ENCODE data around the gene LRIG1.

Gene LRIG1

GRCh38 chr3:66484106-66484844, 16.5 kb downstream of the LRIG1 start:
- CTCF ChIA-PET: interaction anchor here (1.2 to 4.6 kb wide), 5 partner anchors 9 to 73 kb away, joined by 4 to 40 read pairs (median 5); no protein-coding TSS in a partner anchor
- POLR2A ChIA-PET: interaction anchor here (1.4 kb wide), 1 partner anchor 15 kb away, joined by 8 read pairs; no protein-coding TSS in a partner anchor
- 96% methylated on average over 6 of the region's 9 CpGs for WGBS (ENCODE audit: insufficient coverage)

GRCh38 chr3:66483409-66483906, 17.4 kb downstream of the LRIG1 start:
- Histone ChIP-seq H3K4me3 (ENCODE audit: control insufficient read depth in 1 of 7, extremely low read depth in 1 of 7, insufficient read depth in 4 of 7, low read depth in 2 of 7, low read length in 6 of 7) (no peak overlapping the region), H3K4me1 (ENCODE audit: control extremely low read depth in 1 of 4, control insufficient read depth in 4 of 4, insufficient read depth in 4 of 4, low read length in 3 of 4) (peaks cover 18 to 49% (median 29%) of the 10 kb centered on the region in 4 experiments), H3K27me3 (replicated peaks in 2 of 5; ENCODE audit: control insufficient read depth in 4 of 5, insufficient read depth in 5 of 5, low read length in 4 of 5) (no peaks in the 10 kb centered on the region), H3K36me3 (ENCODE audit: control insufficient read depth in 4 of 4, insufficient read depth in 4 of 4, low read length in 3 of 4) (no peaks in the 10 kb centered on the region), H3K9me3 (ENCODE audit: control extremely low read depth in 1 of 5, control insufficient read depth in 4 of 5, insufficient read depth in 2 of 5, low read depth in 1 of 5, low read length in 4 of 5) (peaks cover 0 to 3% (median 3%) of the 10 kb centered on the region in 5 experiments), H3K27ac (ENCODE audit: insufficient read depth in 1 of 2, low read depth in 1 of 2, low read length in 2 of 2, poor library complexity in 1 of 2, severe bottlenecking in 2 of 2) (no peak overlapping the region)
- ChIA-PET POLR2A (interaction anchor here (0.6 to 1.4 kb wide), 3 partner anchors 16 to 31 kb away, joined by 3 to 8 read pairs (median 3); no protein-coding TSS in a partner anchor), CTCF (interaction anchor here (1.1 to 4.6 kb wide), 6 partner anchors 10 to 73 kb away, joined by 3 to 40 read pairs (median 4); no protein-coding TSS in a partner anchor)
- WGBS (ENCODE audit: insufficient coverage): 67% methylated on average over 13 of the region's 13 CpGs
- DNase-seq: peak in 2 of 3 donors; percentile 47 to 72

More at GRCh38 chr3:66484106-66484844, 16.5 kb downstream of the LRIG1 start:
- Histone ChIP-seq H3K9me3 (ENCODE audit: control extremely low read depth in 1 of 5, control insufficient read depth in 4 of 5, insufficient read depth in 2 of 5, low read depth in 1 of 5, low read length in 4 of 5) (peaks cover 0 to 3% (median 3%) of the 10 kb centered on the region in 5 experiments), H3K4me3 (ENCODE audit: control insufficient read depth in 1 of 7, extremely low read depth in 1 of 7, insufficient read depth in 4 of 7, low read depth in 2 of 7, low read length in 6 of 7) (no peak overlapping the region), H3K36me3 (ENCODE audit: control insufficient read depth in 4 of 4, insufficient read depth in 4 of 4, low read length in 3 of 4) (no peaks in the 10 kb centered on the region), H3K27me3 (replicated peaks in 2 of 5; ENCODE audit: control insufficient read depth in 4 of 5, insufficient read depth in 5 of 5, low read length in 4 of 5) (no peaks in the 10 kb centered on the region), H3K4me1 (ENCODE audit: control extremely low read depth in 1 of 4, control insufficient read depth in 4 of 4, insufficient read depth in 4 of 4, low read length in 3 of 4) (peaks cover 18 to 41% (median 29%) of the 10 kb centered on the region in 4 experiments), H3K27ac (ENCODE audit: insufficient read depth in 1 of 2, low read depth in 1 of 2, low read length in 2 of 2, poor library complexity in 1 of 2, severe bottlenecking in 2 of 2) (no peak overlapping the region)
- DNase-seq: no peak

GRCh38 chr3:66483006-66483405, 17.8 kb downstream of the LRIG1 start:
- Histone ChIP-seq H3K4me3 (ENCODE audit: control insufficient read depth in 1 of 7, extremely low read depth in 1 of 7, insufficient read depth in 4 of 7, low read depth in 2 of 7, low read length in 6 of 7) (no peak overlapping the region), H3K4me1 (ENCODE audit: control extremely low read depth in 1 of 4, control insufficient read depth in 4 of 4, insufficient read depth in 4 of 4, low read length in 3 of 4) (peaks cover 18 to 50% (median 29%) of the 10 kb centered on the region in 4 experiments), H3K36me3 (ENCODE audit: control insufficient read depth in 4 of 4, insufficient read depth in 4 of 4, low read length in 3 of 4) (no peaks in the 10 kb centered on the region), H3K9me3 (ENCODE audit: control extremely low read depth in 1 of 5, control insufficient read depth in 4 of 5, insufficient read depth in 2 of 5, low read depth in 1 of 5, low read length in 4 of 5) (peaks cover 0 to 3% (median 3%) of the 10 kb centered on the region in 5 experiments), H3K27me3 (replicated peaks in 2 of 5; ENCODE audit: control insufficient read depth in 4 of 5, insufficient read depth in 5 of 5, low read length in 4 of 5) (no peaks in the 10 kb centered on the region), H3K27ac (ENCODE audit: insufficient read depth in 1 of 2, low read depth in 1 of 2, low read length in 2 of 2, poor library complexity in 1 of 2, severe bottlenecking in 2 of 2) (no peak overlapping the region)
- DNase-seq: no peak
- ChIA-PET POLR2A (interaction anchor here (0.6 to 1.4 kb wide), 3 partner anchors 17 to 30 kb away, joined by 3 to 8 read pairs (median 3); no protein-coding TSS in a partner anchor), CTCF (interaction anchor here (1.1 to 4.6 kb wide), 7 partner anchors 10 to 75 kb away, joined by 3 to 40 read pairs (median 5); no protein-coding TSS in a partner anchor)
- 88% methylated on average over 2 of the region's 4 CpGs for WGBS (ENCODE audit: insufficient coverage)

GRCh38 chr3:66482018-66482404, 18.8 kb downstream of the LRIG1 start:
- Histone ChIP-seq H3K9me3 (ENCODE audit: control extremely low read depth in 1 of 5, control insufficient read depth in 4 of 5, insufficient read depth in 2 of 5, low read depth in 1 of 5, low read length in 4 of 5) (peaks cover 0 to 3% (median 3%) of the 10 kb centered on the region in 5 experiments), H3K27me3 (replicated peaks in 2 of 5; ENCODE audit: control insufficient read depth in 4 of 5, insufficient read depth in 5 of 5, low read length in 4 of 5) (no peaks in the 10 kb centered on the region), H3K27ac (ENCODE audit: insufficient read depth in 1 of 2, low read depth in 1 of 2, low read length in 2 of 2, poor library complexity in 1 of 2, severe bottlenecking in 2 of 2) (no peak overlapping the region), H3K4me1 (ENCODE audit: control extremely low read depth in 1 of 4, control insufficient read depth in 4 of 4, insufficient read depth in 4 of 4, low read length in 3 of 4) (peaks cover 18 to 50% (median 29%) of the 10 kb centered on the region in 4 experiments), H3K36me3 (ENCODE audit: control insufficient read depth in 4 of 4, insufficient read depth in 4 of 4, low read length in 3 of 4) (no peaks in the 10 kb centered on the region), H3K4me3 (ENCODE audit: control insufficient read depth in 1 of 7, extremely low read depth in 1 of 7, insufficient read depth in 4 of 7, low read depth in 2 of 7, low read length in 6 of 7) (peak overlapping the region in 2 of 7 experiments; percentile 20 to 26)
- no peak for DNase-seq
- CTCF ChIA-PET: interaction anchor here (1.0 to 4.6 kb wide), 4 partner anchors 11 to 74 kb away, joined by 3 to 40 read pairs (median 6); no protein-coding TSS in a partner anchor
- POLR2A ChIA-PET: interaction anchor here (0.6 kb wide), 1 partner anchor 9 kb away, joined by 3 read pairs; no protein-coding TSS in a partner anchor
- whole genome bisulfite sequencing (ENCODE audit: insufficient coverage): 49% methylated on average over 6 of the region's 6 CpGs

GRCh38 chr3:66481071-66482017, 19.5 kb downstream of the LRIG1 start:
- DNase-seq: peak in 2 of 3 donors; percentile 74 to 81
- peak overlapping the region in 2 of 7 experiments; percentile 20 to 46 for H3K4me3 ChIP-seq (ENCODE audit: control insufficient read depth in 1 of 7, extremely low read depth in 1 of 7, insufficient read depth in 4 of 7, low read depth in 2 of 7, low read length in 6 of 7)
- ChIA-PET POLR2A (interaction anchor here (0.6 kb wide), 1 partner anchor 8 kb away, joined by 3 read pairs; no protein-coding TSS in a partner anchor), CTCF (interaction anchor here (0.7 to 4.6 kb wide), 5 partner anchors 12 to 74 kb away, joined by 3 to 40 read pairs (median 4); no protein-coding TSS in a partner anchor)
- no peaks in the 10 kb centered on the region for H3K27me3 ChIP-seq (replicated peaks in 2 of 5; ENCODE audit: control insufficient read depth in 4 of 5, insufficient read depth in 5 of 5, low read length in 4 of 5)
- peaks cover 0 to 3% (median 3%) of the 10 kb centered on the region in 5 experiments for H3K9me3 ChIP-seq (ENCODE audit: control extremely low read depth in 1 of 5, control insufficient read depth in 4 of 5, insufficient read depth in 2 of 5, low read depth in 1 of 5, low read length in 4 of 5)
- peaks cover 18 to 50% (median 29%) of the 10 kb centered on the region in 4 experiments for H3K4me1 ChIP-seq (ENCODE audit: control extremely low read depth in 1 of 4, control insufficient read depth in 4 of 4, insufficient read depth in 4 of 4, low read length in 3 of 4)
- no peaks in the 10 kb centered on the region for H3K36me3 ChIP-seq (ENCODE audit: control insufficient read depth in 4 of 4, insufficient read depth in 4 of 4, low read length in 3 of 4)
- 9% methylated on average over 11 of the region's 13 CpGs for WGBS (ENCODE audit: insufficient coverage)
- no peak overlapping the region for H3K27ac ChIP-seq (ENCODE audit: insufficient read depth in 1 of 2, low read depth in 1 of 2, low read length in 2 of 2, poor library complexity in 1 of 2, severe bottlenecking in 2 of 2)

- ChIA-PET CTCF (interaction anchor here (0.7 to 4.6 kb wide), 4 partner anchors 12 to 70 kb away, joined by 3 to 40 read pairs (median 4); no protein-coding TSS in a partner anchor), POLR2A (no interaction called here)
- H3K4me3 ChIP-seq (ENCODE audit: control insufficient read depth in 1 of 7, extremely low read depth in 1 of 7, insufficient read depth in 4 of 7, low read depth in 2 of 7, low read length in 6 of 7): peak overlapping the region in 1 of 7 experiments; percentile 46
- 0% methylated on average over 1 of the region's 2 CpGs for WGBS (ENCODE audit: insufficient coverage)
- H3K9me3 ChIP-seq (ENCODE audit: control extremely low read depth in 1 of 5, control insufficient read depth in 4 of 5, insufficient read depth in 2 of 5, low read depth in 1 of 5, low read length in 4 of 5): peaks cover 0 to 3% (median 3%) of the 10 kb centered on the region in 5 experiments
- no peaks in the 10 kb centered on the region for H3K36me3 ChIP-seq (ENCODE audit: control insufficient read depth in 4 of 4, insufficient read depth in 4 of 4, low read length in 3 of 4)
- peaks cover 18 to 50% (median 29%) of the 10 kb centered on the region in 4 experiments for H3K4me1 ChIP-seq (ENCODE audit: control extremely low read depth in 1 of 4, control insufficient read depth in 4 of 4, insufficient read depth in 4 of 4, low read length in 3 of 4)
- DNase-seq: peak; percentile 50 to 92 (median 88)
- no peak overlapping the region for H3K27ac ChIP-seq (ENCODE audit: insufficient read depth in 1 of 2, low read depth in 1 of 2, low read length in 2 of 2, poor library complexity in 1 of 2, severe bottlenecking in 2 of 2)
- H3K27me3 ChIP-seq (replicated peaks in 2 of 5; ENCODE audit: control insufficient read depth in 4 of 5, insufficient read depth in 5 of 5, low read length in 4 of 5): no peaks in the 10 kb centered on the region
Measured at GRCh38 chr3:66480666-66481065, 20.2 kb downstream of the LRIG1 start.
